PC-9 (cell line): ENCODE measurements around the gene PITPNM2. TPM values are rescaled to one million over a fixed set of nuclear protein-coding genes. Genes with fewer than 3 reads are reported as not detected.
A peak's percentile ranks its signal among the peaks of the same experiment; 100 is the strongest.

Source experiments
- BruUV-seq: library from RNA; stranded (reverse); fragments of 400-500 nt; replicated peaks from 2 replicates; lab custom pipeline; 2021; lab: Mats Ljungman, UMichigan
- CTCF ChIA-PET: fragments of 300-600 bp; sonication (Branson Sonifier 250); formaldehyde crosslinking; loops from one replicate; lab custom pipeline; 2022; ENCODE audit warnings: antibody characterized with exemption; lab: Charles Lee
- POLR2A ChIA-PET: fragments of 300-600 bp; sonication (Branson Sonifier 250); formaldehyde crosslinking; loops from one replicate; lab custom pipeline; 2022; ENCODE audit warnings: antibody characterized with exemption; ENCODE audit not compliant: unreplicated experiment; lab: Charles Lee
- DNase-seq, 2 experiments: peaks; one replicate each; pipeline versions ENCODE4 v3.0.0 to v3.0.0-alpha.2; 2015 to 2022; ENCODE audit warnings: mixed read lengths in 1 of 2
- H2AFZ ChIP-seq: fragments of 200-600 bp; sonication (generic); 2 replicates; pipeline ENCODE4 v1.8.1; 2017; ENCODE audit warnings: antibody characterized with exemption
- H3F3A ChIP-seq: fragments of 200-600 bp; sonication (generic); 2 replicates; pipeline ENCODE4 v1.8.1; 2017; ENCODE audit warnings: antibody characterized with exemption, mild to moderate bottlenecking, low read depth; ENCODE audit not compliant: insufficient read depth
- H3K27ac ChIP-seq: fragments of 200-600 bp; sonication (generic); 2 replicates; pipeline ENCODE4 v1.6.1; 2016; ENCODE audit warnings: mixed run types
- H3K27me3 ChIP-seq: fragments of 200-600 bp; sonication (generic); 2 replicates; pipeline ENCODE4 v1.6.1; 2016; ENCODE audit warnings: low read depth, mixed run types; ENCODE audit not compliant: insufficient read depth
- H3K36me3 ChIP-seq: fragments of 200-600 bp; sonication (generic); 2 replicates; pipeline ENCODE4 v1.6.1; 2016; ENCODE audit warnings: low read depth, mixed run types
- H3K4me1 ChIP-seq: fragments of 200-600 bp; sonication (generic); replicated peaks from 2 replicates; pipeline ENCODE4 v1.6.1; 2016; ENCODE audit warnings: mixed run types; ENCODE audit not compliant: insufficient read depth
- H3K4me2 ChIP-seq: fragments of 200-600 bp; sonication (generic); 2 replicates; pipeline ENCODE4 v1.6.1; 2017; ENCODE audit warnings: mixed run types
- H3K4me3 ChIP-seq: fragments of 200-600 bp; sonication (generic); 2 replicates; pipeline ENCODE4 v1.6.1; 2016; ENCODE audit warnings: mixed run types
- H3K79me2 ChIP-seq: fragments of 200-600 bp; sonication (generic); 2 replicates; pipeline ENCODE4 v1.6.1; 2017; ENCODE audit warnings: low read depth, mixed run types
- H3K9me2 ChIP-seq: fragments of 200-600 bp; sonication (generic); 2 replicates; pipeline ENCODE4 v1.8.1; 2017; ENCODE audit warnings: mild to moderate bottlenecking; ENCODE audit not compliant: insufficient read depth
- H3K9me3 ChIP-seq: fragments of 200-600 bp; sonication (generic); 2 replicates; pipeline ENCODE4 v1.8.1; 2016; ENCODE audit warnings: low read depth; ENCODE audit not compliant: insufficient read depth
- H4K20me1 ChIP-seq: fragments of 200-600 bp; sonication (generic); 2 replicates; pipeline ENCODE4 v1.8.1; 2017; ENCODE audit not compliant: insufficient read depth
- EZH2 ChIP-seq: fragments of 200-600 bp; sonication (generic); IDR thresholded peaks from 2 replicates; pipeline ENCODE4 v1.8.0; 2017; ENCODE audit warnings: antibody characterized with exemption, low read depth
- intact Hi-C: fragments of 100-400 bp; cut with micrococcal nuclease; formaldehyde crosslinking; loops from one replicate; pipeline ENCODE4 v1.10.0; 2022; ENCODE audit not compliant: unreplicated experiment
- total RNA-seq: library from RNA; stranded (reverse); gene quantifications from 2 replicates; pipeline ENCODE4 v1.2.3, GENCODE V29; 2021
- TF ChIP-seq, protein P1 (sequence below): fragments of 200-600 bp; sonication (generic); conservative IDR thresholded peaks from 2 replicates; pipeline ENCODE4 v1.6.1; 2017; ENCODE audit warnings: mixed run types, antibody characterized with exemption, mild to moderate bottlenecking, moderate library complexity

PITPNM2 gene
- total RNA-seq, 1 experiment from 2014 or later, result 16.6 TPM

DNA sequence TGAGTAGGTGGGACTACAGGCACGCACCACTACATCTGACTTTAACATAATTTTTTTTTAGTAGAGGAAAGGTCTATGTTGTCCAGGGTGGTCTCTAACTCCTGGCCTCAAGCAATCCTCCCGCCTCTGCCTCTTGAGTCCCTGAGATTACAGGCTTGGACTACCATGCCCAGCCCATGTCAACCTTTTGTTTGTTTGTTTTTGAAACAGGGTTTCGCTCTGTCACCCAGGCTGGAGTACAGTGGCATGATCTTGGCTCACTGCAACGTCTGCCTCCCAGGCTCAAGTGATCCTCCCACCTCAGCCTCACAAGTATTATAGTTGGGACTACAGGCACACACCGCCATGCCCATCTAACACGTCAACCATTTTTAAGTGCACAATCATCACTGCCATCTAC lies 29.2 kb downstream of the PITPNM2 start:
- Histone ChIP-seq H3K36me3 (no peaks in the 10 kb centered on the region), H3K4me2 (no peak overlapping the region), H4K20me1 (no peaks in the 10 kb centered on the region), H2AFZ (no peak overlapping the region), H3K79me2 (peaks cover 29% of the 10 kb centered on the region), H3K4me1 (peaks cover 49% of the 10 kb centered on the region), H3K4me3 (no peak overlapping the region), H3K27ac (peak overlapping the region; percentile 60; the same call in 1 of the 2 replicates), H3K27me3 (no peaks in the 10 kb centered on the region), H3K9me3 (no peaks in the 10 kb centered on the region), H3F3A (peaks cover 35% of the 10 kb centered on the region), H3K9me2 (no peaks in the 10 kb centered on the region)
- POLR2A ChIA-PET, result interaction anchor here (0.6 to 0.8 kb wide), 2 partner anchors 27 to 30 kb away, joined by 3 to 8 read pairs; no protein-coding TSS in a partner anchor
- CTCF ChIA-PET, result no interaction called here
- intact Hi-C loops, result no loop called here
- DNase-seq, result no peak
- BruUV-seq, result no TSS peak
- no peak for TF ChIP-seq EZH2
- TF ChIP-seq, protein P1, sequence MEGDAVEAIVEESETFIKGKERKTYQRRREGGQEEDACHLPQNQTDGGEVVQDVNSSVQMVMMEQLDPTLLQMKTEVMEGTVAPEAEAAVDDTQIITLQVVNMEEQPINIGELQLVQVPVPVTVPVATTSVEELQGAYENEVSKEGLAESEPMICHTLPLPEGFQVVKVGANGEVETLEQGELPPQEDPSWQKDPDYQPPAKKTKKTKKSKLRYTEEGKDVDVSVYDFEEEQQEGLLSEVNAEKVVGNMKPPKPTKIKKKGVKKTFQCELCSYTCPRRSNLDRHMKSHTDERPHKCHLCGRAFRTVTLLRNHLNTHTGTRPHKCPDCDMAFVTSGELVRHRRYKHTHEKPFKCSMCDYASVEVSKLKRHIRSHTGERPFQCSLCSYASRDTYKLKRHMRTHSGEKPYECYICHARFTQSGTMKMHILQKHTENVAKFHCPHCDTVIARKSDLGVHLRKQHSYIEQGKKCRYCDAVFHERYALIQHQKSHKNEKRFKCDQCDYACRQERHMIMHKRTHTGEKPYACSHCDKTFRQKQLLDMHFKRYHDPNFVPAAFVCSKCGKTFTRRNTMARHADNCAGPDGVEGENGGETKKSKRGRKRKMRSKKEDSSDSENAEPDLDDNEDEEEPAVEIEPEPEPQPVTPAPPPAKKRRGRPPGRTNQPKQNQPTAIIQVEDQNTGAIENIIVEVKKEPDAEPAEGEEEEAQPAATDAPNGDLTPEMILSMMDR, result no peak

DNA sequence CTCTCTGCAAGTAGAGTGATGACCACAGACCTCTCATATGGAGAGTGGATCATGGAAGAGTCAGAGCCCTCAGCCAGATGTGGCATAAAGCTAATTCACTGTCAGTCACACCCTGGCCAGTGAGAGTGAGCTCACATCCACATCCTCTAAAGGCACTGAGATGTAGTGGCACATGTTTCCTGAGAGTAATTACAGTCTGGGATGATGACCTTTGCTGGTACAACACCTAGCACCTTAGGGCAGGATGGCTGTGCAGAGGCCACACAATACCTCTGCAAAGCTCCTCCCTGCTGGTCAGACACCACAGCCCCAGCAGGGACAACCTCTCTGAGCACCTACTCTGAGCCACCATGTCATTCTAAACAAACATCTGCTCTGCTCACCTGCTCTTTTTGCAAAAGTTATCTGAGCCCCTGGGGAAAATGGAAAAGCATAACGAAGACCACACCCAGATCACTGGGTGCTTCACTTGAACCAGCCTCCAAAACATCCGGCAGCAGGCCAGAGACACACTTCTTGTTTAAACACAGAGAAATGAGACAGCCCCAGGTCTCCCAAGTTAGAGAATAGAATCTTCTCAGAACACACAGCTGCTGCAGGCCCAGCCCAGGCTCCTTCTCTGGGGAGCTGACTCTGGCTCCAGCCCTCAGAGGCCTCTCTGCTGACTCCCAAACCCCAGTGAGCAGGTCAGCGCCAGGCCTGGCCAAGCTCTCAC lies 30.3 kb downstream of the PITPNM2 start:
- peaks cover 29% of the 10 kb centered on the region for H3K79me2 ChIP-seq
- H3K27ac ChIP-seq, result peak overlapping the region; percentile 60
- no peaks in the 10 kb centered on the region for H4K20me1 ChIP-seq

DNA sequence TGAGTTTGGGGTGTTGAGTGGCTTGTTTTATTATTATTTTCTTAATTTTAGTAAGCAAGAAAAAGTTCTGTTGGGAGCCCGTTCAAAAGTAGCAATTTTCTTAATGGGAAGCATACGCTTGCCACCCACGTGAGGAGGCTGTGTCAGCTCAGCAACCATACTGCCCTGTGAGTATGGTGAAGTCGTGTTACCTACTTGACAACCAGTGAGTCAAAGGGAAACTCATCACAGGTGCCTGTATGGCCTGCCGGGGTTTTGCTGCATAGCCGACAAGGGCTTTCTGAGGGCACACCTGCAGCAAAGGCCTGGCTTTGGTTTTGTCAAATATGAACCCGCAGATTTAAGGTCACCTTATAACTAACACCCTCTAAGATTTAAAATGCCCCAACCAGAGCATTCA lies 31.1 kb downstream of the PITPNM2 start:
- CTCF ChIA-PET, result interaction anchor here (0.5 to 0.6 kb wide), 2 partner anchors 8 to 91 kb away, joined by 11 read pairs; no protein-coding TSS in a partner anchor
- TF ChIP-seq, protein P1, result no peak
- no peak for TF ChIP-seq EZH2

More for the DNA sequence above, 30.3 kb downstream of the PITPNM2 start:
- peak; percentile 12 to 66 for DNase-seq
- Histone ChIP-seq H3K4me1 (peaks cover 38% of the 10 kb centered on the region), H3K27me3 (no peaks in the 10 kb centered on the region), H3K9me2 (no peaks in the 10 kb centered on the region), H3K36me3 (no peaks in the 10 kb centered on the region), H3K9me3 (no peaks in the 10 kb centered on the region), H3F3A (peaks cover 28% of the 10 kb centered on the region; the same call in 1 of the 2 replicates), H3K4me2 (peak overlapping the region; percentile 47), H3K4me3 (no peak overlapping the region), H2AFZ (no peak overlapping the region)
- intact Hi-C loops, result no loop called here
- TF ChIP-seq, protein P1, result no peak
- no peak for TF ChIP-seq EZH2
- CTCF ChIA-PET, result interaction anchor here (0.5 kb wide), 2 partner anchors 7 to 73 kb away, joined by 3 to 11 read pairs; no protein-coding TSS in a partner anchor
- POLR2A ChIA-PET, result interaction anchor here (0.6 to 0.8 kb wide), 3 partner anchors 26 to 31 kb away, joined by 3 to 8 read pairs (median 3); no protein-coding TSS in a partner anchor
- no TSS peak for BruUV-seq

More for the DNA sequence above, 31.1 kb downstream of the PITPNM2 start:
- H3K36me3 ChIP-seq, result no peaks in the 10 kb centered on the region
- H3K4me3 ChIP-seq, result no peak overlapping the region
- H3K27me3 ChIP-seq, result no peaks in the 10 kb centered on the region
- H3F3A ChIP-seq, result peaks cover 20% of the 10 kb centered on the region; the same call in 1 of the 2 replicates
- peaks cover 30% of the 10 kb centered on the region for H3K4me1 ChIP-seq
- intact Hi-C loops, result no loop called here
- no peaks in the 10 kb centered on the region for H3K9me2 ChIP-seq
- no TSS peak for BruUV-seq
- POLR2A ChIA-PET, result interaction anchor here (0.8 kb wide), 1 partner anchor 30 kb away, joined by 3 read pairs; no protein-coding TSS in a partner anchor
- no peaks in the 10 kb centered on the region for H4K20me1 ChIP-seq
- H2AFZ ChIP-seq, result no peak overlapping the region
- H3K27ac ChIP-seq, result peak overlapping the region; percentile 60; the same call in 1 of the 2 replicates
- no peaks in the 10 kb centered on the region for H3K9me3 ChIP-seq
- peaks cover 28% of the 10 kb centered on the region for H3K79me2 ChIP-seq
- H3K4me2 ChIP-seq, result peak overlapping the region; percentile 47; the same call in 1 of the 2 replicates
- DNase-seq, result no peak
